ENCODE results near the gene NBEA. TPM values are rescaled to one million over a fixed set of nuclear protein-coding genes. Genes with fewer than 3 reads are reported as not detected.
A peak's percentile ranks its signal among the peaks of the same experiment; 100 is the strongest.
"Not testable (repeated sequence)": the region's sequence is repeated elsewhere in the genome, so short reads cannot be mapped to it uniquely, and the experiment has no call there.

NBEA gene
- total RNA-seq, 1 experiment from 2014 or later, result 0.54 TPM

DNA sequence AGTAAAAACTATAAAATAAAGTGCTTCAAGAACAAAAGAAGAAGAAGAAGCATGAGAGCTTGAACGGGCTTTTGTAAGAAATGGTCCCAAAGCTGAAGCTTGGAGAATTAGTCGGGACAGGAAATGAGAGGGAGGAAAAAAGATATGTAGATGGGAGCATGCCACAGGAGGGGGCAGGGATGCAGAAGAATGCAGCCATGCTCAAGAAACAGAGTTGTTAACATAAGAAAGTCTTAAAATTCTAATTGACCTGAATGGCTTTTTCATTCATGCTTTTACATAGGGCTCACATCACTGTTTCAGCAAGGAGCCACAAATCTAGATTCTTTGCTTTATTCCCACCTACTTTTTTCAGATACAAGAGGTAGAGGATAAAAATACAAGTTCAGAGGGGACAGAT lies 27.7 kb upstream of the NBEA start:
- no peaks in the 10 kb centered on the region for H3K27me3 ChIP-seq (replicated peaks; ENCODE audit: control insufficient read depth, insufficient read depth, low read length)
- no peaks in the 10 kb centered on the region for H3K4me1 ChIP-seq
- TF ChIP-seq, protein P1, sequence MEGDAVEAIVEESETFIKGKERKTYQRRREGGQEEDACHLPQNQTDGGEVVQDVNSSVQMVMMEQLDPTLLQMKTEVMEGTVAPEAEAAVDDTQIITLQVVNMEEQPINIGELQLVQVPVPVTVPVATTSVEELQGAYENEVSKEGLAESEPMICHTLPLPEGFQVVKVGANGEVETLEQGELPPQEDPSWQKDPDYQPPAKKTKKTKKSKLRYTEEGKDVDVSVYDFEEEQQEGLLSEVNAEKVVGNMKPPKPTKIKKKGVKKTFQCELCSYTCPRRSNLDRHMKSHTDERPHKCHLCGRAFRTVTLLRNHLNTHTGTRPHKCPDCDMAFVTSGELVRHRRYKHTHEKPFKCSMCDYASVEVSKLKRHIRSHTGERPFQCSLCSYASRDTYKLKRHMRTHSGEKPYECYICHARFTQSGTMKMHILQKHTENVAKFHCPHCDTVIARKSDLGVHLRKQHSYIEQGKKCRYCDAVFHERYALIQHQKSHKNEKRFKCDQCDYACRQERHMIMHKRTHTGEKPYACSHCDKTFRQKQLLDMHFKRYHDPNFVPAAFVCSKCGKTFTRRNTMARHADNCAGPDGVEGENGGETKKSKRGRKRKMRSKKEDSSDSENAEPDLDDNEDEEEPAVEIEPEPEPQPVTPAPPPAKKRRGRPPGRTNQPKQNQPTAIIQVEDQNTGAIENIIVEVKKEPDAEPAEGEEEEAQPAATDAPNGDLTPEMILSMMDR (IDR thresholded peaks at IDR 0.05; ENCODE audit: insufficient read depth in 1 of 2, low read depth in 1 of 2, low read length in 1 of 2, severe bottlenecking in 1 of 2, unreplicated experiment in 1 of 2), result no peak
- H3K36me3 Mint-ChIP-seq (ENCODE audit: insufficient read depth, unreplicated experiment), result peaks cover 5% of the 10 kb centered on the region
- H3K9me3 ChIP-seq, result no peaks in the 10 kb centered on the region
- BruUV-seq (replicated peaks), result no TSS peak
- CTCF ChIA-PET, result no interaction called here
- H3K27ac Mint-ChIP-seq (ENCODE audit: unreplicated experiment), result no peak overlapping the region
- peaks cover 6% of the 10 kb centered on the region for H3K27me3 Mint-ChIP-seq (ENCODE audit: insufficient read depth, unreplicated experiment)
- no peak for DNase-seq
- intact Hi-C loops (cut with micrococcal nuclease; ENCODE audit: unreplicated experiment), result no loop called here
- no peaks in the 10 kb centered on the region for H3K36me3 ChIP-seq (ENCODE audit: control insufficient read depth, insufficient read depth, low read length)
- no peak overlapping the region for H3K4me3 Mint-ChIP-seq (ENCODE audit: unreplicated experiment)
- POLR2A ChIA-PET, result no interaction called here
- no peak overlapping the region for H3K4me3 ChIP-seq (ENCODE audit: low read depth, low read length)
- H3K4me1 Mint-ChIP-seq (ENCODE audit: low read depth, unreplicated experiment), result peaks cover 6% of the 10 kb centered on the region
- no peaks in the 10 kb centered on the region for H3K9me3 Mint-ChIP-seq (ENCODE audit: unreplicated experiment)

DNA sequence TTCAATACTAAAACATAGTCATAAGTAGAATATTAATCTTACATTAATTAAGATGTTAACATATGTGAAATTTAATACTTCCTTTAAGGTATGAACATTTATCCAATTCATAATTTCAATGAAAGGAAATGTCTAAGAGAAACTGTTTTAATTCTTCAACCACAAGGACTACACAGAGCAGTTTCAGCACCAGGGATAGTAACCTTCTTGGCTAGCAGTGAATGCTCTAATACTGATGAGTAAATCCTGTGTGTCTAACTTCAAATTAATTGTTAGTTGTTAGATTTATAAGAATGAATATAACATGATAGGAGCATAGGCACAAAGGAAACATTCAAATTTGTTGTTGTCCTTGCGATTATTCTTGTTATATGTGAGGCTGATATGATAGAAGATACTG lies 15.6 kb upstream of the NBEA start:
- POLR2A ChIA-PET, result no interaction called here
- H3K36me3 Mint-ChIP-seq (ENCODE audit: insufficient read depth, unreplicated experiment), result peaks cover 5% of the 10 kb centered on the region
- Histone ChIP-seq H3K9me3 (no peaks in the 10 kb centered on the region), H3K36me3 (ENCODE audit: control insufficient read depth, insufficient read depth, low read length) (no peaks in the 10 kb centered on the region), H3K4me3 (ENCODE audit: low read depth, low read length) (no peak overlapping the region), H3K27me3 (replicated peaks; ENCODE audit: control insufficient read depth, insufficient read depth, low read length) (no peaks in the 10 kb centered on the region), H3K4me1 (no peaks in the 10 kb centered on the region)
- CTCF ChIA-PET, result no interaction called here
- TF ChIP-seq, protein P1 (IDR thresholded peaks at IDR 0.05; ENCODE audit: insufficient read depth in 1 of 2, low read depth in 1 of 2, low read length in 1 of 2, severe bottlenecking in 1 of 2, unreplicated experiment in 1 of 2), result no peak
- DNase-seq, result peak in 1 of 2 experiments; percentile 29
- no peaks in the 10 kb centered on the region for H3K4me1 Mint-ChIP-seq (ENCODE audit: low read depth, unreplicated experiment)
- H3K27ac Mint-ChIP-seq (ENCODE audit: unreplicated experiment), result no peak overlapping the region
- intact Hi-C loops (cut with micrococcal nuclease; ENCODE audit: unreplicated experiment), result no loop called here
- peaks cover 5% of the 10 kb centered on the region for H3K27me3 Mint-ChIP-seq (ENCODE audit: insufficient read depth, unreplicated experiment)
- no peaks in the 10 kb centered on the region for H3K9me3 Mint-ChIP-seq (ENCODE audit: unreplicated experiment)
- no TSS peak for BruUV-seq (replicated peaks)
- H3K4me3 Mint-ChIP-seq (ENCODE audit: unreplicated experiment), result no peak overlapping the region

DNA sequence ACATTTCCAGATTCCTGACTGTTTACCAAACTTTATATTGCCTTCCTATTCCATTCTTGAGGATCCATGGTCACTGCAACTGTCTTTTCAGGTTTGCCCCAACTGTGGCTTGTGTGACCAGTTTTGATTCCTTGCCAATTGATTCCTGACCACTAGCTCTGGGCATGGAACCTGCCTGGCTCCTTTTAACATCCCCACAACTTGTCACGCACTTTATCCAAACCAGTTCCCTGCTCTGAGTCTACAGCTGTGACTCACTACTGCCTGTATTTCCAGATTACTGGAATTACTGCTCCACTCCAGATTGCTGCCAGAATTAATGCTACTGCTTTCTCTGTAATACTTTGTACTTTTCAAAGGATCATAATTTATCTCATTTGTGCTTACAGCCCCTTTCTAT lies 13.4 kb upstream of the NBEA start:
- H3K36me3 ChIP-seq (ENCODE audit: control insufficient read depth, insufficient read depth, low read length); H3K4me1 ChIP-seq; H3K4me3 Mint-ChIP-seq (ENCODE audit: unreplicated experiment); intact Hi-C loops (cut with micrococcal nuclease; ENCODE audit: unreplicated experiment); H3K27me3 ChIP-seq (replicated peaks; ENCODE audit: control insufficient read depth, insufficient read depth, low read length); POLR2A ChIA-PET; DNase-seq; H3K27me3 Mint-ChIP-seq (ENCODE audit: insufficient read depth, unreplicated experiment); BruUV-seq (replicated peaks); H3K4me1 Mint-ChIP-seq (ENCODE audit: low read depth, unreplicated experiment); H3K9me3 Mint-ChIP-seq (ENCODE audit: unreplicated experiment); H3K36me3 Mint-ChIP-seq (ENCODE audit: insufficient read depth, unreplicated experiment); H3K4me3 ChIP-seq (ENCODE audit: low read depth, low read length); H3K27ac Mint-ChIP-seq (ENCODE audit: unreplicated experiment); CTCF ChIA-PET; H3K9me3 ChIP-seq: not testable (repeated sequence)

DNA sequence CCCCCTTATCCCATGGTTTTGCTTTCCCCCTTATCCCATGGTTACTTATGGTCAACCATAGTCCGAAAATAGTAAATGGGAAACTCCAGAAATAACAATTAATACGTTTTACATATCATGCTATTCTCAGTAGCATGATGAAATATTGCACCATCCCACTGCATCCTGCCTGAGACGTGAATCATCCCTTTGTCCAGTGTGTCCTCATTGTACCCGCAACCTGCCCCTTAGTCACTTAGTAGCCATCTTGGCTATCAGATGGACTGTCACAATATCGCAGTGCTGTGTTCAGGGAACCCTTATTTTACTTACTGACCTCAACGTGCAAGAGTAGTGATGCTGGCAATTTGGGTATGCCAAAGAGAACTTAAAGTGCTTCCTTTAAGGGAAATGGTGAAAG lies 10.5 kb upstream of the NBEA start:
- DNase-seq, result no peak
- Histone ChIP-seq H3K36me3 (ENCODE audit: control insufficient read depth, insufficient read depth, low read length) (no peaks in the 10 kb centered on the region), H3K4me3 (ENCODE audit: low read depth, low read length) (no peak overlapping the region), H3K4me1 (no peaks in the 10 kb centered on the region), H3K9me3 (no peaks in the 10 kb centered on the region), H3K27me3 (replicated peaks; ENCODE audit: control insufficient read depth, insufficient read depth, low read length) (no peaks in the 10 kb centered on the region)
- BruUV-seq (replicated peaks), result no TSS peak
- POLR2A ChIA-PET, result no interaction called here
- no peaks in the 10 kb centered on the region for H3K9me3 Mint-ChIP-seq (ENCODE audit: unreplicated experiment)
- H3K27me3 Mint-ChIP-seq (ENCODE audit: insufficient read depth, unreplicated experiment), result peaks cover 3% of the 10 kb centered on the region
- TF ChIP-seq, protein P1 (IDR thresholded peaks at IDR 0.05; ENCODE audit: insufficient read depth in 1 of 2, low read depth in 1 of 2, low read length in 1 of 2, severe bottlenecking in 1 of 2, unreplicated experiment in 1 of 2), result no peak
- H3K36me3 Mint-ChIP-seq (ENCODE audit: insufficient read depth, unreplicated experiment), result no peaks in the 10 kb centered on the region
- CTCF ChIA-PET, result no interaction called here
- intact Hi-C loops (cut with micrococcal nuclease; ENCODE audit: unreplicated experiment), result no loop called here
- no peak overlapping the region for H3K27ac Mint-ChIP-seq (ENCODE audit: unreplicated experiment)
- no peaks in the 10 kb centered on the region for H3K4me1 Mint-ChIP-seq (ENCODE audit: low read depth, unreplicated experiment)
- H3K4me3 Mint-ChIP-seq (ENCODE audit: unreplicated experiment), result no peak overlapping the region
